BLaER1 (cell line): ENCODE results near the gene TFB1M.

Source experiments
- H3K27ac ChIP-seq: shearing (Covaris generic); formaldehyde crosslinking; 2 replicates; pipeline ENCODE4 v1.8.1; 2022
- H3K27me3 ChIP-seq: shearing (Covaris generic); formaldehyde crosslinking; 2 replicates; pipeline ENCODE4 v1.8.1; 2022
- H3K36me3 ChIP-seq: shearing (Covaris generic); formaldehyde crosslinking; 2 replicates; pipeline ENCODE4 v1.8.1; 2022
- H3K4me1 ChIP-seq: shearing (Covaris generic); formaldehyde crosslinking; 2 replicates; pipeline ENCODE4 v1.8.1; 2022
- H3K4me2 ChIP-seq: shearing (Covaris generic); formaldehyde crosslinking; 2 replicates; pipeline ENCODE4 v1.8.1; 2022
- H3K4me3 ChIP-seq: shearing (Covaris generic); formaldehyde crosslinking; 2 replicates; pipeline ENCODE4 v1.8.1; 2022
- H3K9ac ChIP-seq: shearing (Covaris generic); formaldehyde crosslinking; 2 replicates; pipeline ENCODE4 v1.8.1; 2022
- H3K9me3 ChIP-seq: shearing (Covaris generic); formaldehyde crosslinking; 2 replicates; pipeline ENCODE4 v1.8.1; 2022
- H4K20me1 ChIP-seq: shearing (Covaris generic); formaldehyde crosslinking; 2 replicates; pipeline ENCODE4 v1.8.1; 2022
- Cebpa-rat ChIP-seq: shearing (Covaris generic); IDR thresholded peaks from 2 replicates; pipeline ENCODE4 v1.8.1; 2022

Gene TFB1M

DNA sequence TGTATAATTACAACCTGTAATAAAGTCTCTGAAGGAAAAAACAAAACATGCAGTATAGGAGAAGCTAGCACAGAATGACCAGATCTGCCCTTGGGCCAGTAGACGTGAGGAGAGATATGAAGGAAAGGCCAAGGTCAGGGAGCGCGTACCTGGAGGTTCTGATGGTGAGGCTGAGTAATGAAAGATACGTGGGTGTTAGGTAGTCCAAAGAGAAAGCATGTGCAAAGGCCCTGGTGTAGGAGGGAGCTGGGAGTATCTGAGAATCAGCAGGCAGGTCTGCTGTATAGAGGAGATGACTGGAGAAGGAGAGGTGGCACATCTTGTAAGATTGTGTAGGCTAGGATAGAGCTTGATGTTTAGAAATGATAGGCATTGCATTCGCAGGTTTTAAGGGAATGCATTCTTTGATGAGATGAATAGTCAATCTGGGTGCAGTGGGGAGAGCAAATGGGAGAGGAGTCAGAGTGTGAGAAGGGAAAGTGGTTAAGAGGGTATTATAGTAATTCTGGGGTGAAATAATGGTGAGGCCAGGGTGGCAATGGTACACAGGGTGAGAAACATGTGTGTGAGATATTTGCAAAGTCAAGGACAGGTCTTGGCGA lies 15.9 kb upstream of the TFB1M start:
- H3K9me3 ChIP-seq: peaks cover 2% of the 10 kb centered on the region
- H3K4me1 ChIP-seq: peaks cover 14% of the 10 kb centered on the region
- no peaks in the 10 kb centered on the region for H3K27me3 ChIP-seq
- no peak overlapping the region for H3K27ac ChIP-seq
- no peak for TF ChIP-seq Cebpa-rat
- H4K20me1 ChIP-seq: no peaks in the 10 kb centered on the region
- H3K36me3 ChIP-seq: no peaks in the 10 kb centered on the region
- no peak overlapping the region for H3K9ac ChIP-seq
- no peak overlapping the region for H3K4me3 ChIP-seq
- no peak overlapping the region for H3K4me2 ChIP-seq

DNA sequence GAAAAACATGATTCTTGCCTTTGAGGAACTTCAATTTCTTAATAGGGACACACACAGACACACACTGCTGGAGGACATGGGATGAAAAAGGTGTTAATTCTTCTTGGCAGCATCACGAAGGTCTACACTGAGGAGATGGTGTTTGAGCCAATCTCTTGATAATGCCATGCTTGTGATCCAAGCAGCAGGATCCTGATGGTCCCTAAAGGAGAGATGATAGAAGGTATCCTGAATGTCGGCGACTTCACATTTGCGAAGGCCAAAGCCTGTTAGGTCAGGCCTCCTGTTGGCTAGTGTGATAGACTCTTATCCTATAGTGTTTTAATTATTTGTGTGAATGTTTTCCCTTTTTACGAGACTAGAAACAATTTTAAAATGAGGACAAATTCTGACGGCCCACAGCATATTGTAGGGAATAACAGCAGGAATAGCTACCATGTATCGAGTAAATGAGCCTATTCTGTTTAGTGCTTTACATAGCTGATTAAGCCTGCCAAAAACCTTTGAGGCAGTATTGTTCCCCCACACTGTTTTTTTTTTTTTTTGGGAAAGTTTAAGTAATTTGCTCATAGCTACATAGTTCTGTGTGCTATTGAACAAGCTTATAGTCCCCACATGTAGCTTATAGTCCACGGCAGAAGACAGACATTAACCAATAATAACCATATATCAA lies 15.3 kb upstream of the TFB1M start:
- Histone ChIP-seq H3K4me2 (no peak overlapping the region), H3K27ac (no peak overlapping the region), H3K36me3 (no peaks in the 10 kb centered on the region), H3K4me3 (no peak overlapping the region), H4K20me1 (no peaks in the 10 kb centered on the region), H3K9ac (no peak overlapping the region), H3K27me3 (no peaks in the 10 kb centered on the region), H3K9me3 (no peaks in the 10 kb centered on the region), H3K4me1 (peaks cover 14% of the 10 kb centered on the region)
- no peak for TF ChIP-seq Cebpa-rat

DNA sequence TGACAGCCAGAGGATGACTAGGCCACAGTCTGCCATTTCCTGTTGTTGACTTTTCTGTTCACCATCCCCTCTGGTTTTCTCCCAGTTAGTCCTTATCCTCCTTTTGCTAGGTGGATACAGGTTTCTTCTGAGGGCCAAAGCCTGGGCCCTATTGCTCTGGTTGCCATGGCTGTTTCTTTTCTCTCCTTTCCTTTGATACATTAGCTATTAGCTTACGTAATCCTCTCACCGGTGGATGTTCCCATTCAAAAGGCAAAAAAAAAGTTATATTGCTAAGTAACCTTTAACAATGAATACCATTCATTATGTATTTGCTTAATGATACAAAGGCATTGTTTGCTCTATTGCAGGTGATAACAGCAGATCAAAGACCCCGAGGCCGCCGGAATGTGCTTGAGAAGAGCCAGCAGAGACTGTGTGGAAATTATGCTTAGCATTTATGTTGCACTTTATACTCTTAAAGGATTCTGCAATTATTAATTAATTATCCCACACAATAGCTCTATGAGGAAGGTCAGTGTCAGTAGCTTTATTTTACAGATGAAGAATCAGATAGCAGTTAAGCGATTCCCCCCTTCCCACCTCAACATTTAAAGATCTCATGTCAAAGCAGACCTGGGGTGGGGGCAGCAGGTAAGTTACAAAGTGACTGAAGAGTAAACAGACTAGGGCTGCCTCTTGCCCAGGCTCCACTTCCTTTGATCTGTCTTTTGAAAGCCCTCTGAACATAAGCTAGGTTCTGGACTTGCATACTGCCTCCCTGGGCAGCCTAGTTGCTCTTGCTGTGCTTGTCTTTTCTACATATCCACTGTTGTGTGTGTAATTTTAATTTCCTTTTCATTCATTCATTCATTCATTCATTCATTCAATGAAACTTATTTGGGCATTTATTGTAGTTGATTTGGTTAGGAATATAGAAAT lies 14.5 kb upstream of the TFB1M start:
- no peaks in the 10 kb centered on the region for H3K9me3 ChIP-seq
- no peaks in the 10 kb centered on the region for H3K36me3 ChIP-seq
- no peak overlapping the region for H3K27ac ChIP-seq
- H3K27me3 ChIP-seq: no peaks in the 10 kb centered on the region
- H3K9ac ChIP-seq: no peak overlapping the region
- no peaks in the 10 kb centered on the region for H4K20me1 ChIP-seq
- TF ChIP-seq Cebpa-rat: no peak
- peaks cover 9% of the 10 kb centered on the region for H3K4me1 ChIP-seq
- H3K4me3 ChIP-seq: no peak overlapping the region
- no peak overlapping the region for H3K4me2 ChIP-seq

DNA sequence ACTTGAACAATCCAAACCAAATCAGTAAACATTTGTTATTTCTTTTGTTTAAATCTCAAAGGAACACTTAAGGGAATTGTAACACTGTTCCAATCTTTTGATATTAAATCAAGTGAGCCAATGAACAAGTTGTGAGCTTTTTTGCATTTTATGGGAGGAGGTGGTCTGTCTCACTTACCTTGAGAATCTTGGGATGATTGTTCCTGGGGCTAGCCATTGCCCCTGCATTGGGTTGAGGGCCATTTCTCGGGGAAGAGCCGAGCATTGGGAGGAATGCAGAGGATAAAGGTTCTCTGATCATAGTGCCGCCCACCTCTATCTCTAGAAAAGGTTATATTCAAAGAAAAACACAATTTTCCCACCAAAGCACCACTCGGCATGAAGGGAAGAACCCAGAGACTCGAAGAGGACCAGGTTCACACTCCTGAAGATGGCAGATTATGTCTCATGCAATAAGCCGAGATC lies 13.8 kb upstream of the TFB1M start:
- Histone ChIP-seq H3K9me3 (no peaks in the 10 kb centered on the region), H3K27ac (no peak overlapping the region), H3K27me3 (no peaks in the 10 kb centered on the region), H3K4me3 (no peak overlapping the region), H3K9ac (no peak overlapping the region), H3K36me3 (no peaks in the 10 kb centered on the region), H3K4me1 (peaks cover 2% of the 10 kb centered on the region), H4K20me1 (no peaks in the 10 kb centered on the region), H3K4me2 (no peak overlapping the region)
- no peak for TF ChIP-seq Cebpa-rat

DNA sequence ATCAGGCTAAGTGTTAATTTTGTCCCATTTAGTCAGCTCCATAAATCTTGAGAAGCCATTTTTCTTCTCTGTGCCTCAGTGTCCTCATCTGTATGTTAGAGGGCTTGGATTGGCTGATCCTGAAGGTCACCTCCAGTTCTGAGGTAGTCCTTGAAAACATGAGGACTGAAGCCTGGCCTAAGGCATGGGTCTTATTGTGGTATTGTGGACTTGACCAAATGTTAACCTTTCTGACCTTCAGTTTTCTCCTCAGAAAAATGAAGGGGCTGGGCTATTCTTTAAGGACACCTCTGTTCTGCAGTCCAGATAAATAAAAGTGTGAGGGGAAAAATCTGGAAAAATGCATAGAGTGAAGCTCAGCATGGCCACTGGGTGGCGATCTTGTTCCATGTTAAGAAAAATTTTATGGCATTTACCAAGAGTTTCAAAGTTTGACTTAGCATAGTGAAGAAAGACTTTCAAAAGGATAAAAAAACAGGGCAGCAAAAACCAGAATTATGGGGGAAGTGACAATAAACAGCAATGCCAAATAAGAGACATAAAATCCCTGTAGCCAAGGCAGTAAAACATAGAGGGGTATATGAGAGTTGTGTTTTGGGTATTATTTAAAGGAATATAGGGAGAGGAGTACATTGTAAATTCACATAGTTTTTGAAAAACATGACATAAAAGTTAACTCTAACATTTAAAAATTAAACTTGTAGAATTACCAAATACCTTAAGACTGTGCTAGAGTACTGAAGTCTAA lies 13.2 kb upstream of the TFB1M start:
- TF ChIP-seq Cebpa-rat: no peak
- Histone ChIP-seq H3K27me3 (no peaks in the 10 kb centered on the region), H3K27ac (no peak overlapping the region), H3K4me2 (no peak overlapping the region), H3K36me3 (no peaks in the 10 kb centered on the region), H3K4me1 (no peaks in the 10 kb centered on the region), H4K20me1 (no peaks in the 10 kb centered on the region), H3K4me3 (no peak overlapping the region), H3K9ac (no peak overlapping the region), H3K9me3 (no peaks in the 10 kb centered on the region)

DNA sequence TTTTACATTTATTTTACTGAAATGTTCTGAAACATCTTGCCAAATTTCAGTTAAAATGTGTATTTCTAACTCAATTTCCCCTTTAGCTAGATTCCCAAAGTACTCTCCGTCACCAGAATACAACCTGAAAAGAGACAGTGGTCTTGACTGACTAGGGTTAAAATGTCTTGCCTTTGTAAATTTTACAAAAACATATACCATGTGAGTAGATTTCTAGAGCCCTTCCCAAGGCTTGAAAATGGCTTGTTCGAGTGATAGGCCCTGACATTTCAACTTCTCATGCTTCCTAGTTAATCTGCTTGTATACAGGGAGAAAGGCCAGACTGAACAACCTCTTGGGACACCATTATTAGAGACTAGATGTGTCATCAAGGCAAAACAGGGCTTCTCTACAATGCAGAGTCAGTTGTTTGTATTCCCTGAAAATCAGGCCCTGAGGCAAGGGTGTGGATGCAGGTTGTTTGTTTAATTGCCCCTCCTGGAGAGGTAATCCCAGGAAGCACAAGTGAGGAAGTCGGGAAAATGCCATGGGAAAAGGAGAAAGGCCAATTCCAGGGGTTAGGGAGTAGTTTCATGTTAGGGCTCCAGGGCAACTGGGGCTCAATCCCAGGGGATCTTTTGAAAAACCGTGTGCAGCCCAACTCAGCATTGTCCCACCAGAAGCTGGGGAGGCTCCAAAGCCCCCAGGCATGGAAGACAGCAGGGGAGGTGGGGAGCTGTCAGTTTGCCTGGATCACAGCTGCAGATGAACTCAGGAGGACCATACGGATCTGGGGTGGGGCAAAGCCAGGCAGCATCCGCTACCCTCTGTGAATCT lies 11.6 kb upstream of the TFB1M start:
- no peak overlapping the region for H3K27ac ChIP-seq
- H3K4me1 ChIP-seq: no peaks in the 10 kb centered on the region
- no peaks in the 10 kb centered on the region for H3K27me3 ChIP-seq
- H3K9ac ChIP-seq: no peak overlapping the region
- TF ChIP-seq Cebpa-rat: no peak
- H3K4me3 ChIP-seq: no peak overlapping the region
- no peak overlapping the region for H3K4me2 ChIP-seq
- H3K36me3 ChIP-seq: no peaks in the 10 kb centered on the region
- H3K9me3 ChIP-seq: no peaks in the 10 kb centered on the region
- no peaks in the 10 kb centered on the region for H4K20me1 ChIP-seq

DNA sequence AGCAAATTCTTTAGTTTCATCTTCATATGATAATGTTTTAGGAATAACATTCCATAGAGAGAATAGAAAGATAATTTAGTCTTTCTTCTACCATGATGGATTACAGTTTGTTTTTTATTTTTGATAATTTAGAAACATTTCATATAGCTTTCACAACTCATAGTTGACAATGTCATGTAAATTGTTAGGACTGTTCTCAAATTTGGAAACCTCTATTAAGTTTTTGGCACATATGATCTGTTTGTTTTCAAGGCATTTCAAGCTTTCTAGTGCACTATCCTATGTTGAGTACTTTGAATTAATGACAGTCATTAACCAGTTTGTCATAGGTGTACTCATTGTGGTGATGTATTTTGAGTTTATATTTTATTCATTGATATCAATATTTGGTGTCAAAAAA lies 10.7 kb upstream of the TFB1M start:
- Histone ChIP-seq H3K9me3 (no peaks in the 10 kb centered on the region), H3K4me3 (no peak overlapping the region), H3K36me3 (no peaks in the 10 kb centered on the region), H3K27ac (no peak overlapping the region), H3K4me2 (no peak overlapping the region), H3K27me3 (no peaks in the 10 kb centered on the region), H4K20me1 (no peaks in the 10 kb centered on the region), H3K9ac (no peak overlapping the region), H3K4me1 (no peaks in the 10 kb centered on the region)
- no peak for TF ChIP-seq Cebpa-rat

DNA sequence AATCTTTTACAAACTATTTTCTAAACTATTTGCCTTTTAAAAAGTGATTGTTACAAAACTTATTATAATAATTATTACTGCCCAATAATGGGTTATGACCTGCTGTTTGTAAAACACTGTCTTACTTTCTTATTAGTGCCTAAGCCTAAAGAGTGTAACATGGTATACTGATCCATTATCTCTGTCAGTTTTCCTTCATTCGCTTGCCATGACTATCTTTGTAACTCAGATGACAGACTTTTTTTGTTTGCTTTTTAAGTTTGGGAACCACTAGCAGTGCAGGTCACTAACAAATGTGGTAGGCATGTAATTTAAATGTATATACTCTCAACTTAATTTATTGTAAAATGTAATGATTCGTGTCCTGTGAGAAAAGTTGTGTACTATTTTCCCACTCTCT lies 9.9 kb upstream of the TFB1M start:
- H3K9me3 ChIP-seq: no peaks in the 10 kb centered on the region
- TF ChIP-seq Cebpa-rat: no peak
- no peak overlapping the region for H3K27ac ChIP-seq
- H3K4me1 ChIP-seq: no peaks in the 10 kb centered on the region
- H3K4me2 ChIP-seq: no peak overlapping the region
- H3K36me3 ChIP-seq: no peaks in the 10 kb centered on the region
- no peak overlapping the region for H3K9ac ChIP-seq
- no peaks in the 10 kb centered on the region for H3K27me3 ChIP-seq
- no peaks in the 10 kb centered on the region for H4K20me1 ChIP-seq
- no peak overlapping the region for H3K4me3 ChIP-seq

DNA sequence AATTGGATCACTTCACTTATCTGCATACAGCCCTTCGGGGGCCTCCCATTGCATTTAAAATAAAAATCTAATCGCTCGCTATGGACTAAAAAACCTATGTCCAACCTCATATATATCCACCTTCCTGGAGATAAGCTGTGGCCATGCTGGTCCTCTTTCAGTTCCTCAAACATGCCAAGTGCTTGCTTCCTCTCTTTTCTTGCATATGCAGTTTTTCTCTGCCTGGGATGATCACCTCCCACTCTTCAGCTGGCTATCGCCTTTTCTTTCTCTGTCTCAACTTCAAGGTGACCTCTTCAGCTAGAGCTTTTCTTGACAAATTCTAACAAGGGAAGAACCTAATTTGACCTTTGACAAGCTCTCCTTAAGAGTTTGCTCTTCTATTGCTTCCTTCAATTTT lies 5.6 kb upstream of the TFB1M start:
- Histone ChIP-seq H4K20me1 (no peaks in the 10 kb centered on the region), H3K4me1 (0 out of 2 replicates have a peak, but pooled peaks cover 9% of the 10 kb centered on the region), H3K4me2 (peak overlapping the region; percentile 3; the same call in 1 of the 2 replicates), H3K4me3 (no peak overlapping the region), H3K9me3 (no peaks in the 10 kb centered on the region), H3K27me3 (no peaks in the 10 kb centered on the region), H3K36me3 (no peaks in the 10 kb centered on the region), H3K27ac (no peak overlapping the region), H3K9ac (no peak overlapping the region)
- no peak for TF ChIP-seq Cebpa-rat
